DMS 273 treated with DMSO at 0.1 percent for 48 hours (cell line): ENCODE results near the gene ACTN4.

Source experiments
- DNase-seq: peaks from one replicate; lab custom pipeline; 2025; lab: John Stamatoyannopoulos, UW

ACTN4 gene

GRCh38 chr19:38678217-38678890 is 30.9 kb downstream of the ACTN4 start:
- no peak for DNase-seq

GRCh38 chr19:38678891-38679494 is 31.5 kb downstream of the ACTN4 start:
- no peak for DNase-seq

- DNase-seq, result no peak
Measured at GRCh38 chr19:38679839-38680238, 32.4 kb downstream of the ACTN4 start.

- DNase-seq, result no peak
Measured at GRCh38 chr19:38682195-38682867, 34.9 kb downstream of the ACTN4 start.

GRCh38 chr19:38682872-38683392 is 35.5 kb downstream of the ACTN4 start:
- DNase-seq, result no peak

GRCh38 chr19:38683393-38684077 is 36.1 kb downstream of the ACTN4 start:
- peak; percentile 51 for DNase-seq

GRCh38 chr19:38684078-38684861 is 36.8 kb downstream of the ACTN4 start:
- DNase-seq, result peak; percentile 87

- DNase-seq, result no peak
Measured at GRCh38 chr19:38684862-38685665, 37.6 kb downstream of the ACTN4 start.

- DNase-seq, result peak; percentile 81
Measured at GRCh38 chr19:38685666-38686529, 38.4 kb downstream of the ACTN4 start.

- DNase-seq, result no peak
Measured at GRCh38 chr19:38686530-38686888, 39.1 kb downstream of the ACTN4 start.

GRCh38 chr19:38687837-38688378 is 40.5 kb downstream of the ACTN4 start:
- no peak for DNase-seq

- DNase-seq, result no peak
Measured at GRCh38 chr19:38690146-38690545, 42.7 kb downstream of the ACTN4 start.

GRCh38 chr19:38690832-38691231 is 43.4 kb downstream of the ACTN4 start:
- no peak for DNase-seq

- DNase-seq, result no peak
Measured at GRCh38 chr19:38691938-38692457, 44.5 kb downstream of the ACTN4 start.

GRCh38 chr19:38692458-38693379 is 45.3 kb downstream of the ACTN4 start:
- DNase-seq, result no peak

- no peak for DNase-seq
Measured at GRCh38 chr19:38693380-38694223, 46.2 kb downstream of the ACTN4 start.

GRCh38 chr19:38695317-38695683 is 47.9 kb downstream of the ACTN4 start:
- DNase-seq, result no peak
